ENCODE data around the gene SGO2. TPM values are rescaled to one million over a fixed set of nuclear protein-coding genes. Genes with fewer than 3 reads are reported as not detected.

SGO2 gene
- total RNA-seq, 4 donors from 2014 or later = 1.8 to 12.5 (median 2.3) TPM

- intact Hi-C loops (cut with DNase I; ENCODE audit: low total_unique reads) = no loop called here
- Histone ChIP-seq H3K4me3 (no peak overlapping the region), H3K9me3 (no peaks in the 10 kb centered on the region), H3K27ac (no peak overlapping the region), H3K4me1 (no peaks in the 10 kb centered on the region), H3K36me3 (no peaks in the 10 kb centered on the region), H3K27me3 (no peaks in the 10 kb centered on the region)
- no peak for DNase-seq
- TF ChIP-seq POLR2A (IDR thresholded peaks at IDR 0.05) (no peak), CTCF (IDR thresholded peaks at IDR 0.05) (no peak)
These were observed 88.2 kb downstream of the SGO2 start for GRCh38 chr2:200614249-200614648.

GRCh38 chr2:200615247-200615646 lies 89.2 kb downstream of the SGO2 start:
- H3K9me3 ChIP-seq = no peaks in the 10 kb centered on the region
- DNase-seq = no peak
- H3K27me3 ChIP-seq = no peaks in the 10 kb centered on the region
- no peaks in the 10 kb centered on the region for H3K36me3 ChIP-seq
- no peak overlapping the region for H3K27ac ChIP-seq
- TF ChIP-seq CTCF (IDR thresholded peaks at IDR 0.05) = no peak
- no peak for TF ChIP-seq POLR2A (IDR thresholded peaks at IDR 0.05)
- H3K4me3 ChIP-seq = no peak overlapping the region
- intact Hi-C loops (cut with DNase I; ENCODE audit: low total_unique reads) = no loop called here
- H3K4me1 ChIP-seq = no peaks in the 10 kb centered on the region

- TF ChIP-seq POLR2A (IDR thresholded peaks at IDR 0.05) (no peak), CTCF (IDR thresholded peaks at IDR 0.05) (no peak)
- intact Hi-C loops (cut with DNase I; ENCODE audit: low total_unique reads) = no loop called here
- Histone ChIP-seq H3K4me3 (no peak overlapping the region), H3K9me3 (no peaks in the 10 kb centered on the region), H3K27me3 (no peaks in the 10 kb centered on the region), H3K36me3 (no peaks in the 10 kb centered on the region), H3K4me1 (no peaks in the 10 kb centered on the region), H3K27ac (no peak overlapping the region)
- no peak for DNase-seq
These were observed 90.2 kb downstream of the SGO2 start for GRCh38 chr2:200616193-200616592.

- no peaks in the 10 kb centered on the region for H3K36me3 ChIP-seq
- H3K9me3 ChIP-seq = no peaks in the 10 kb centered on the region
- TF ChIP-seq POLR2A (IDR thresholded peaks at IDR 0.05) = no peak
- no peak for TF ChIP-seq CTCF (IDR thresholded peaks at IDR 0.05)
- intact Hi-C loops (cut with DNase I; ENCODE audit: low total_unique reads) = no loop called here
- no peak for DNase-seq
- H3K4me1 ChIP-seq = no peaks in the 10 kb centered on the region
- H3K27me3 ChIP-seq = no peaks in the 10 kb centered on the region
- H3K27ac ChIP-seq = no peak overlapping the region
- H3K4me3 ChIP-seq = no peak overlapping the region
These were observed 90.6 kb downstream of the SGO2 start for GRCh38 chr2:200616656-200617055.

- Histone ChIP-seq H3K4me3 (no peak overlapping the region), H3K9me3 (no peaks in the 10 kb centered on the region), H3K27me3 (no peaks in the 10 kb centered on the region), H3K27ac (no peak overlapping the region), H3K36me3 (no peaks in the 10 kb centered on the region), H3K4me1 (no peaks in the 10 kb centered on the region)
- DNase-seq = no peak
- no peak for TF ChIP-seq CTCF (IDR thresholded peaks at IDR 0.05)
- TF ChIP-seq POLR2A (IDR thresholded peaks at IDR 0.05) = no peak
- intact Hi-C loops (cut with DNase I; ENCODE audit: low total_unique reads) = no loop called here
These were observed 91.4 kb downstream of the SGO2 start for GRCh38 chr2:200617156-200618053.
